Tibial nerve (tissue), 4 donors: ENCODE results near the gene SLC16A11.

Experiments
- EP300 ChIP-seq, 2 donors: sonication (generic); formaldehyde crosslinking; IDR thresholded peaks; one replicate each; pipeline ENCODE4 v1.6.1; 2017; ENCODE audit warnings: antibody characterized with exemption in 2 of 2, mild to moderate bottlenecking in 1 of 2
- TF ChIP-seq, protein P1 (sequence below), 5 experiments: fragments of 200-600 bp in 3 of 5; fragments of 450-650 bp in 2 of 5; sonication (generic) in 3 of 5; IDR thresholded peaks; one replicate each; pipeline ENCODE4 v1.5.1; 2016 to 2019; ENCODE audit warnings: antibody characterized with exemption in 5 of 5, mild to moderate bottlenecking in 3 of 5, moderate library complexity in 2 of 5

DNA sequence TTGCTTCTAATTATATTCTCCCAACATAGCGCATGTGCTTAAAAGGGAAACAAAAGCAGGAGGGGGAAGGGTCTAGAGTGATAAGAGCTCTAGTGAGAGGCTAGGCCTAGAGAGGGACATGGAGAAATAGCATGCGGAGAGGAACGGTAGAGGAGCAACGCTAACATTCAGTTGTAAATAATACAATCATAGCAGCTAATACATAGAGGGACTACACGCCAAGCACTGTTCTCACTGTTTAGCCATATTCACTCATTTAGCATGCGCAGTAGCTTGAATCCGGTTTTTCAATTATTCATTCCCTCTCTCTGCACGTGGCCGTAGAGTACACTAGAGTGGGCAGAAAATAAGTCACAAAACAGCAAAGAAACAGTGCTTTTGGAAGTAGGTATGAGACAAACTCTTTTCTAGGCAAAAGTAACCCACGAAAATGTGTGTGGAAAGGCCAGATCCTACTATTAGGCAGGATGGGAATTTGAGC lies 49.7 kb downstream of the SLC16A11 start:
- TF ChIP-seq, protein P1, sequence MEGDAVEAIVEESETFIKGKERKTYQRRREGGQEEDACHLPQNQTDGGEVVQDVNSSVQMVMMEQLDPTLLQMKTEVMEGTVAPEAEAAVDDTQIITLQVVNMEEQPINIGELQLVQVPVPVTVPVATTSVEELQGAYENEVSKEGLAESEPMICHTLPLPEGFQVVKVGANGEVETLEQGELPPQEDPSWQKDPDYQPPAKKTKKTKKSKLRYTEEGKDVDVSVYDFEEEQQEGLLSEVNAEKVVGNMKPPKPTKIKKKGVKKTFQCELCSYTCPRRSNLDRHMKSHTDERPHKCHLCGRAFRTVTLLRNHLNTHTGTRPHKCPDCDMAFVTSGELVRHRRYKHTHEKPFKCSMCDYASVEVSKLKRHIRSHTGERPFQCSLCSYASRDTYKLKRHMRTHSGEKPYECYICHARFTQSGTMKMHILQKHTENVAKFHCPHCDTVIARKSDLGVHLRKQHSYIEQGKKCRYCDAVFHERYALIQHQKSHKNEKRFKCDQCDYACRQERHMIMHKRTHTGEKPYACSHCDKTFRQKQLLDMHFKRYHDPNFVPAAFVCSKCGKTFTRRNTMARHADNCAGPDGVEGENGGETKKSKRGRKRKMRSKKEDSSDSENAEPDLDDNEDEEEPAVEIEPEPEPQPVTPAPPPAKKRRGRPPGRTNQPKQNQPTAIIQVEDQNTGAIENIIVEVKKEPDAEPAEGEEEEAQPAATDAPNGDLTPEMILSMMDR (IDR thresholded peaks at IDR 0.05) = no peak
- no peak for TF ChIP-seq EP300 (IDR thresholded peaks at IDR 0.05)
